Neural progenitor cell (in vitro differentiated cells): ENCODE results near the gene DLG2.

Experiments used
- EZH2 ChIP-seq: fragments of 200-600 bp; sonication (generic); IDR thresholded peaks from 2 replicates; pipeline ENCODE4 v1.6.1; 2017; ENCODE audit warnings: antibody characterized with exemption, mild to moderate bottlenecking, moderate library complexity
- TF ChIP-seq, protein P1 (sequence below): fragments of 200-600 bp; sonication (generic); IDR thresholded peaks from 2 replicates; pipeline ENCODE4 v1.5.1; 2017; ENCODE audit warnings: antibody characterized with exemption, mild to moderate bottlenecking

DNA sequence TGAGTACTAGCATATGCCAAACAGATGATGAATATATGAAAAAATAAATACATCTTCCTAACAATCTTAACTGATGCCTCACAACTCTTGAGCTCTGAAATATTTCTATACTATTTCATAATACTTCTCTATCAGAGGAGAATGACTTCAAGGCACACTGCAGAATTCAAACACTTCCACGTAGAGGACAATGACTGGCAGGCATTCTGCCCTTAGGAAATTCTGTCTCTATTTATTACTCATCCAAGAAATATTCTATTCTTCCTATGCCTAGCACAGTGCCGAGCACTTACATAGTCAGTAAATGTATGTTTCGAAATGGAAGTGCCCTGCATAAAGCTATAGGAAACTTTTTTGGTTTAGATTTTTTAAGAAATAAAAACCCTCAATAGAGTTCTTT lies 809.1 kb downstream of the DLG2 start:
- TF ChIP-seq, protein P1, sequence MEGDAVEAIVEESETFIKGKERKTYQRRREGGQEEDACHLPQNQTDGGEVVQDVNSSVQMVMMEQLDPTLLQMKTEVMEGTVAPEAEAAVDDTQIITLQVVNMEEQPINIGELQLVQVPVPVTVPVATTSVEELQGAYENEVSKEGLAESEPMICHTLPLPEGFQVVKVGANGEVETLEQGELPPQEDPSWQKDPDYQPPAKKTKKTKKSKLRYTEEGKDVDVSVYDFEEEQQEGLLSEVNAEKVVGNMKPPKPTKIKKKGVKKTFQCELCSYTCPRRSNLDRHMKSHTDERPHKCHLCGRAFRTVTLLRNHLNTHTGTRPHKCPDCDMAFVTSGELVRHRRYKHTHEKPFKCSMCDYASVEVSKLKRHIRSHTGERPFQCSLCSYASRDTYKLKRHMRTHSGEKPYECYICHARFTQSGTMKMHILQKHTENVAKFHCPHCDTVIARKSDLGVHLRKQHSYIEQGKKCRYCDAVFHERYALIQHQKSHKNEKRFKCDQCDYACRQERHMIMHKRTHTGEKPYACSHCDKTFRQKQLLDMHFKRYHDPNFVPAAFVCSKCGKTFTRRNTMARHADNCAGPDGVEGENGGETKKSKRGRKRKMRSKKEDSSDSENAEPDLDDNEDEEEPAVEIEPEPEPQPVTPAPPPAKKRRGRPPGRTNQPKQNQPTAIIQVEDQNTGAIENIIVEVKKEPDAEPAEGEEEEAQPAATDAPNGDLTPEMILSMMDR = no peak
- TF ChIP-seq EZH2 = no peak
